Measurements from ENCODE around the gene SYVN1.
A peak's percentile ranks its signal among the peaks of the same experiment; 100 is the strongest.

SYVN1 gene

GRCh38 chr11:65112546-65113360 lies 21.6 kb downstream of the SYVN1 start:
- no peak for DNase-seq (ENCODE audit: low spot score)
- FAIRE-seq = no peak

GRCh38 chr11:65111744-65112545 lies 22.4 kb downstream of the SYVN1 start, which contains the start of gene TM7SF2:
Gene TM7SF2 (plus strand): TSS chr11:65111872. CDS start chr11:65112016, 144 bp downstream.
- FAIRE-seq = no peak
- DNase-seq (ENCODE audit: low spot score) = no peak

- FAIRE-seq = no peak
Measured at GRCh38 chr11:65111159-65111743, 23.1 kb downstream of the SYVN1 start.

DNA sequence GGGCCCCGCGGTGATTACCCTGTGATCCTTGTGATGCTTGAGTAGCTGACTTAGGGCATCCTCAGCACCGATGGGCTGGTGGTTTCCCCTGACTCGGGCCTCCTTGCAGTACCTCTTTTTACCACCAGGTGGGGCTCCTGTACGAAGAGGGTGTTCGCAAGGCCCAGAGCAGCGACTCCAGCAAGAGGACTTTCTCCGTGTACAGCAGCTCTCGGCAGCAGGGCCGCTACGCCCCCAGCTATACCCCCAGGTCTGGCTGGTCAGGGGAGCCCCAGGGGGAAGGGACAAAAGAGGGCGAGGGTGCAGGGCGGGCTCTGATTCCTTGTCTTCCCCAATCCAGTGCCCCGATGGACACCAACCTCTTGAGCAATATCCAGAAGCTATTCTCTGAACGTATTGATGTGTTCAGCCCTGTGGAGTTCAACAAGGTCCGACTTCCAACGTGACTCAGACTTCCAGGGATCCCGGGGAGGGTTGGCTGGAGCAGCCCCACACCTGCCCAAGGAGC lies 23.9 kb downstream of the SYVN1 start:
- FAIRE-seq = no peak
- peak; percentile 85 for DNase-seq (ENCODE audit: low spot score)

More at GRCh38 chr11:65111159-65111743, 23.1 kb downstream of the SYVN1 start:
- no peak for DNase-seq (ENCODE audit: low spot score)

- FAIRE-seq (peak; percentile 37), DNase-seq (ENCODE audit: low spot score) (no peak)
Measured at GRCh38 chr11:65109231-65110198, 24.8 kb downstream of the SYVN1 start.

- FAIRE-seq = no peak
- DNase-seq (ENCODE audit: low spot score) = no peak
Measured at GRCh38 chr11:65108469-65109123, 25.7 kb downstream of the SYVN1 start.

DNA sequence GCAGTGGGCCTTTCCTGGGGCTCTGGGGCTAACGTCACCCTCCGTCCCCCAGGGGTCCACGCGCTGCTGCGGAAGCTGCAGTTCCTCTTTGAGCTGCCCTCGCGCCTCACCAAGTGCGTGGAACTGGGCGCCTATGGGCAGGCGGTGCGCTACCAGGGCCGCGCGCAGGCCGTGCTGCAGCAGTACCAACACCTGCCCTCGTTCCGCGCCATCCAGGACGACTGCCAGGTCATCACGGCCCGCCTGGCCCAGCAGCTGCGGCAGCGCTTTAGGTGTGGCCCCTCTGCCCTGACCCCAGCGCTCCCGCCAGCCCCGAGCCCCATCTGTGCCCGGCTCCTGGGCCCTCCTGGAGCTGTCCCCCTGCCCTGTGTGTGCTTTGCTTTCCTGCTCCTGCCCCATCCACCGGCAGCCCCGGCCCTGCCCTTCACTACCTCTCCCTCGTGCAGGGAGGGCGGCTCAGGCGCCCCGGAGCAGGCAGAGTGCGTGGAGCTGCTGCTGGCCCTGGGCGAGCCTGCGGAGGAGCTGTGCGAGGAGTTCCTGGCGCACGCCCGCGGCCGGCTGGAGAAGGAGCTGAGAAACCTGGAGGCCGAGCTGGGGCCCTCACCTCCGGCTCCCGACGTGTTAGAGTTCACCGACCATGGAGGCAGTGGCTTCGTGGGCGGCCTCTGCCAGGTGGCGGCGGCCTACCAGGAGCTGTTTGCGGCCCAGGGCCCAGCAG lies 26.4 kb downstream of the SYVN1 start:
- FAIRE-seq = no peak
- DNase-seq (ENCODE audit: low spot score) = no peak

GRCh38 chr11:65107078-65107477 lies 27.2 kb downstream of the SYVN1 start:
- FAIRE-seq = no peak
- DNase-seq (ENCODE audit: low spot score) = no peak

GRCh38 chr11:65104628-65105027 lies 29.7 kb downstream of the SYVN1 start:
- FAIRE-seq = no peak

DNA sequence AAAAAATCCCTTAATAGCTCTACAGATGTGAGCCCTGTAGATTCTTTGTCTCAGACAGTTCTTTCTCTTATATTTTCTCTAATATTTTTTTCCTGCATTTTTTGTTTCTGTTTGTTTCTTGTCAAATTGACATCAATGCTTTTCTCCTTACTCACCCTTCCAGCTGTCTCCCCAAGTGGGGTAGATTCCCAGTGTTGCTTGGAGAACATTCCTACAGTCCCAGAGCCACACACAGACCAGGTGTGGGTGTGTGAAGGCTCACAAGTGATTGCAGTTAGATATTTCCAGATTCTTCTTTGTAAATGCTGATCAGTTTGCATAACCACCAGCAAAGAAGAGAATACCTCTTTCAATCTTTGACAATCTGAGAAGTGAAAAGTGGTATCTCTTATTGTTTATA lies 30.8 kb downstream of the SYVN1 start:
- DNase-seq (ENCODE audit: low spot score) (no peak), FAIRE-seq (no peak)

More at GRCh38 chr11:65104628-65105027, 29.7 kb downstream of the SYVN1 start:
- no peak for DNase-seq (ENCODE audit: low spot score)

DNA sequence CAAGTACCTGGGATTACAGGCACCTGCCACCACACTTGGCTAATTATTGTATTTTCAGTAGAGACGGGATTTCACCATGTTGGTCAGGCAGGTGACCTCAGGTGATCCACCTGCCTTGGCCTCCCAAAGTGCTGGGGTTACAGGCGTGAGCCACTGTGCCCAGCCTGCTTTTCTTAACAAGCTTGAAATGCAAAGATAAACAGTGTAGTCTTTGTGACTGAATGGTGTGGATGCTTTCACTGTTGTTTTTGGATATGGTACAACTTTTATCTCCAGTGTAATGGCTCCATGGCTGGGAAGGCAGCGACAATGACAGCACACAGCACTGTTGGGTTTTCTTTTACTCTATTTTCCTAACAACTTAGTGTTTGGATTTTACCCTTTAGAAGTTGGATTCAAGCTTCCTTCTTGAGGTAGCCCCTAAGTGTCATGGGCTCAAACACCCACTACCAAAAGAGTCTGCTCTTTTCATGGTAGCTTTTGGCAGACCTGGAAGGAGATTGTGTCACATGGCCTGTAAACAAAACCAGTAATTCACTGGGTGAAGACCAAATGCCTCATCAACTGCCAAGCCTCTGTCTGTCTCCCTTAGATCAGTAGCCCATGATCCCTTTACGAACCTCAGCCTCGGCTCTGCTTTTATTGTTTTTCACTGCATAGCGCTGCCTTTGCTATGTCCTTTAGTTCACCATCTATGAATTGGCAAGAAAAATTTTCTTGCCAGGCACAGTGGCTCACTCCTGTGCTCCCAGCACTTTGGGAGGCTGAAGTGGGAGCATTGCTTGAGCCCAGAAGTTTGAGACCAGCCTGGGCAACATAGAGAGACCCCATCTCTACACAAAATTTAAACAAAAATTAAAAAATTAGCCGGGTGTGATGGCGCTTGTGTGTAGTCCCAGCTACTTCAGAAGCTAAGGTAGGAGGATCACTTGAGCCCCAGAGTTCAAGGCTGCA lies 31.9 kb downstream of the SYVN1 start:
- FAIRE-seq = no peak
- no peak for DNase-seq (ENCODE audit: low spot score)

DNA sequence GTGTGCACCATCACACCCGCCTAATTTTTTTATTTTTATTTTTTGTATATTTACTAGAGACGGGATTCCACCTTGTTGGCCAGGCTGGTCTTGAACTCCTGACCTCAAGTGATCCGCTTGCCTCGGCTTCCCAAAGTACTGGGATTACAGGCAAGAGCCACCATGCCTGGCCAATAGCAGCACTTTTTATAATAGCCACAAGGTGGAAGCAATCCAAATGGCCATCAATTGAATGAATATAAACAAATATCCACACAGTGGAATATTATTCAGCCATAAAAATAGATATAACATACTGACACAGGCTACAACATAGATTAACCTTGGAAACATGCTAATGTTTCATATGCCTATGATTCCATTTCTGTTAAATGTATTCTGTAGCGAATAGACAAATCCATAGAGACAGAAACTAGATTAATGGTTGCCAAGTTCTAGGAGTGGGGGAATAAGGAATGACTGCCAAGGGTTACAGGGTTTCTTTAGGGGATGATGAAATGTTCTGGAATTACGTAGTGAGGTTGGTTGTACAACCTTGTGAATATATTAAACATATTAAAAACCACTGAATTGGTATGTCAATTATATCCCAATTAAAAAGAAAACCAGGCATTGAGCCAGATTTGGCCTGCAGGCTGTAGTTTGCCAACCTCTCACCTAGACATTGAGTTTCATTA lies 33.5 kb downstream of the SYVN1 start:
- FAIRE-seq = no peak
- no peak for DNase-seq (ENCODE audit: low spot score)

DNA sequence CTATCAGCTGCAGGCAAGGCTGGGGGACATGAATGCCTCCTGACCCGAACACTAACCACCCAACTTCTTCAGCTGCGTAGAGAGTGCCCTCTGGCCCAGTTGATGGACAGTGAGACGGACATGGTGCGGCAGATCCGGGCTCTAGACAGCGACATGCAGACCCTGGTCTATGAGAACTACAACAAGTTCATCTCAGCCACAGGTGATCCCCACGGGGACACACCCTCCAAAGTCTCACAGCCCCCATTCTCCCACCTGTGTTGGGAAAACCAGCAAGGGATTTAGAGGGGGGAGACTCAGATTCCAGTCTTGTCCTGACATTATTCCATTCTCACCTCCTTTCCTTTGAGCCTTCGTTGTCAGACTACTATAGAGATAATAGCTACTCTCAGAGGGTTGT lies 37.4 kb downstream of the SYVN1 start:
- no peak for FAIRE-seq
- no peak for DNase-seq (ENCODE audit: low spot score)

GRCh38 chr11:65095974-65096806 lies 38.1 kb downstream of the SYVN1 start, which contains the start of gene VPS51:
Gene VPS51 (plus strand): TSS chr11:65096214. CDS start chr11:65096251, 37 bp downstream.
- peak; percentile 90 for DNase-seq (ENCODE audit: low spot score)
- FAIRE-seq = peak; percentile 80

DNA sequence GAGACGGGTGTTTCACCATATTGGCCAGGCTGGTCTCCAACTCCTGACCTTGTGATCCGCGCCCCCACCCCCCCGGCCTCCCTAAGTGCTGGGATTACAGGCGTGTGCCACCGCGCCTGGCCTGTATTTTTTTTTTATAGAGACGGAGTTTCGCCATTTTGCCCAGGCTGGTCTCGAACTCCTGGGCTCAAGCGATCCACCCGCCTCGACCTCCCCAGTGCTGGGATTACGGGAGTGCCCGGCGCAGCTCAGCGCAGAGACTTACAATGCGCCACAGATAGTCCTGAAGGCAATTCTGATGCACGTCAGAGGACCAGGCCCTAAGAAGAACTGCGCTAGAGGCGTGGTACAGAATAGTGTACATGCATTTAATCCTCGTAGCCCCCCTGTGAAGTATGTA lies 38.9 kb downstream of the SYVN1 start:
- no peak for DNase-seq (ENCODE audit: low spot score)
- no peak for FAIRE-seq

GRCh38 chr11:65090628-65091027 lies 43.7 kb downstream of the SYVN1 start:
- no peak for DNase-seq (ENCODE audit: low spot score)

GRCh38 chr11:65089621-65090020 lies 44.7 kb downstream of the SYVN1 start:
- DNase-seq (ENCODE audit: low spot score) (no peak), FAIRE-seq (no peak)

More at GRCh38 chr11:65090628-65091027, 43.7 kb downstream of the SYVN1 start:
- FAIRE-seq = no peak

All from urothelium cell line (cell line).